Hepatocyte (in vitro differentiated cells): ENCODE measurements around the gene GOLGA6L9. TPM values are rescaled to one million over a fixed set of nuclear protein-coding genes. Genes with fewer than 3 reads are reported as not detected.
"Not testable (repeated sequence)": the region's sequence is repeated elsewhere in the genome, so short reads cannot be mapped to it uniquely, and the experiment has no call there.

Experiments used
- DNase-seq: peaks from one replicate; pipeline ENCODE4 v3.0.0-alpha.2; 2016; ENCODE audit warnings: low spot score
- H2AFZ ChIP-seq: fragments of 200-600 bp; sonication (generic); 2 replicates; pipeline ENCODE4 v1.6.0; 2016; ENCODE audit warnings: antibody characterized with exemption, mild to moderate bottlenecking
- H3K27ac ChIP-seq: fragments of 200-600 bp; sonication (generic); 2 replicates; pipeline ENCODE4 v1.5.1; 2016; ENCODE audit warnings: mild to moderate bottlenecking
- H3K27me3 ChIP-seq: fragments of 200-600 bp; sonication (generic); 2 replicates; pipeline ENCODE4 v1.6.1; 2016
- H3K36me3 ChIP-seq: fragments of 200-600 bp; sonication (generic); replicated peaks from 2 replicates; pipeline ENCODE4 v1.5.1; 2016; ENCODE audit warnings: low read depth; ENCODE audit not compliant: insufficient read depth
- H3K4me1 ChIP-seq: fragments of 200-600 bp; sonication (generic); 2 replicates; pipeline ENCODE4 v1.5.1; 2016; ENCODE audit warnings: mild to moderate bottlenecking, moderate library complexity; ENCODE audit not compliant: insufficient read depth
- H3K4me2 ChIP-seq: fragments of 200-600 bp; sonication (generic); 2 replicates; pipeline ENCODE4 v1.6.0; 2016
- H3K4me3 ChIP-seq: fragments of 200-600 bp; sonication (generic); 2 replicates; pipeline ENCODE4 v1.5.1; 2016; ENCODE audit warnings: mild to moderate bottlenecking
- H3K79me2 ChIP-seq: fragments of 200-600 bp; sonication (generic); 2 replicates; pipeline ENCODE4 v1.6.0; 2017; ENCODE audit warnings: mild to moderate bottlenecking
- H3K9me2 ChIP-seq: fragments of 200-600 bp; sonication (generic); replicated peaks from 2 replicates; pipeline ENCODE4 v1.6.0; 2017; ENCODE audit warnings: mild to moderate bottlenecking; ENCODE audit not compliant: insufficient read depth
- H3K9me3 ChIP-seq: fragments of 200-600 bp; sonication (generic); 2 replicates; pipeline ENCODE4 v1.5.1; 2016; ENCODE audit warnings: low read depth, mild to moderate bottlenecking
- H4K20me1 ChIP-seq: fragments of 200-600 bp; sonication (generic); 2 replicates; pipeline ENCODE4 v1.6.0; 2016; ENCODE audit warnings: mild to moderate bottlenecking; ENCODE audit not compliant: insufficient read depth, poor library complexity, severe bottlenecking
- EZH2 ChIP-seq: fragments of 200-600 bp; sonication (generic); IDR thresholded peaks from 2 replicates; pipeline ENCODE4 v1.6.1; 2016; ENCODE audit warnings: antibody characterized with exemption, mild to moderate bottlenecking, borderline replicate concordance
- EZH2phosphoT487 ChIP-seq: fragments of 200-600 bp; sonication (generic); IDR thresholded peaks from one replicate; pipeline ENCODE4 v1.6.1; 2018; ENCODE audit warnings: antibody characterized with exemption, mild to moderate bottlenecking, low read depth, moderate library complexity; ENCODE audit not compliant: unreplicated experiment, severe bottlenecking
- WGBS: methylation state at CpG from one replicate; pipeline ENCODE4 v1.1.6; 2016; ENCODE audit warnings: low lambda C conversion rate; ENCODE audit errors: missing lambda C conversion rate; 5-methylcytosine and 5-hydroxymethylcytosine counted together
- polyA plus RNA-seq: library from polyadenylated mRNA; unstranded; fragments of >200 nt; fragmentation: Nextera tagmentation; extraction: Ambion mirVana; gene quantifications from 2 replicates; pipeline ENCODE4 v1.2.1, GENCODE V29; 2016
- total RNA-seq: library from RNA; depleted of rRNA; stranded (reverse); fragments of >200 nt; gene quantifications from 2 replicates; pipeline ENCODE4 v1.2.3, GENCODE V29; 2014
- TF ChIP-seq, protein P1 (sequence below): fragments of 200-600 bp; sonication (generic); IDR thresholded peaks from 2 replicates; pipeline ENCODE4 v1.5.1; 2016; ENCODE audit warnings: antibody characterized with exemption, mild to moderate bottlenecking; ENCODE audit not compliant: poor library complexity

Gene GOLGA6L9
- total RNA-seq (2.2 and 3.3 TPM in 2 replicates), polyA plus RNA-seq (1.0 and 1.7 TPM in 2 replicates)

DNA sequence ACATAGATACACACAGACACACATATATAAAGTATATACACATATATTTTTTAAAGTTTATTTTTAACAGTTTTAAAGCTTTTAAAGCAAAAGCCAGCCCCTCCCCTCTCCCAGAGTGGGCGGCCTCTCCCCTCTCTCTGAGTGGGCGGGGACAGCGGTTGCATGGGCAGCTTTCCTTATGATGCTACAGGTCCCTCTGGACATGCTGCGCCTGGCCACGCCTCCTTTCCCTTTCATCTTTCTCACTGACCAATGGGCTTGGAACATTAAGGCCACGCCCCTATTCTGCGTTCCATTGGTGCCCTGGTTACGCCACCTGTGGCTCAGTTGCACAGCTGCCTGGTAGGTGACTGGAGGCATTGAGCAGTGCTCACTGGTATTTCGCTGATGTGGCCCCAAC lies at the start of gene GOLGA6L9:
TSS of gene GOLGA6L9 (plus strand) at position 124 of the 400 bp plus-strand sequence. CDS start at position 388, 264 bp downstream.
- H3K27me3 ChIP-seq, H3K27ac ChIP-seq, H3K4me1 ChIP-seq, H2AFZ ChIP-seq, H3K9me3 ChIP-seq, H3K79me2 ChIP-seq, H3K4me2 ChIP-seq, DNase-seq, H3K4me3 ChIP-seq, H4K20me1 ChIP-seq, H3K36me3 ChIP-seq, H3K9me2 ChIP-seq: not testable (repeated sequence)
- 97% methylated on average over 5 of the region's 9 CpGs for WGBS

DNA sequence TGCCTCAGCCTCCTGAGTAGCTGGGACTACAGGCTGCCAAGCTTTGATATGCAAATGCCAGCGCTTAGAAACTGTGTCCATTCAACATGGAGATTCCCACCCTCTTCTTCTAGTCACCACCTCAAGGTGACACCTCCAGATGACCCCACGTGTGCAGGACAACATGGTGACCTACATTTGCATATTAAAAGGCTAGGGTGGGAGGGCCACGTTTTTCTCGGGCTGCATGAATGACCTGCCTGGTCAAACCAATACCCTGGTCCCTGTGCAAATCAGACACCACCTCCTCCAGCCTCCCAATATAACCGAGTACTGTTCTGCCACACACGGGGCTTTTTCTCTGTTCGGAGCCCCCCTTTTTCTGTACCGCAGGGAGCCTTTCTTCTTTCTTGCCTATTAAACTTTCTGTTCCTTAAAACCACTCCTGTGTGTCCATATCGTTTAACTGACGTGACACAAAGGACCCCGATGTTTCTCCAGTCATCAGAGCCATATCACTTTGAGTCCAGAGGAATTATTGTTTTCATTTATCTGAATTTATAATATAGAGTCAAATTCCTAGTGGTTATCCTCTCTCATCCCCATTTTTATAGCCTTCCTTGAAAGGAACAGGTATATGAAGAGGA lies 48.2 kb upstream of the GOLGA6L9 start:
- not testable (repeated sequence) for H3K36me3 ChIP-seq, H3K9me3 ChIP-seq, H3K4me3 ChIP-seq, H4K20me1 ChIP-seq, H3K9me2 ChIP-seq, H3K79me2 ChIP-seq, DNase-seq, H3K27ac ChIP-seq, H2AFZ ChIP-seq, H3K27me3 ChIP-seq, H3K4me1 ChIP-seq, H3K4me2 ChIP-seq
- WGBS, result 87% methylated on average over 9 of the region's 11 CpGs

DNA sequence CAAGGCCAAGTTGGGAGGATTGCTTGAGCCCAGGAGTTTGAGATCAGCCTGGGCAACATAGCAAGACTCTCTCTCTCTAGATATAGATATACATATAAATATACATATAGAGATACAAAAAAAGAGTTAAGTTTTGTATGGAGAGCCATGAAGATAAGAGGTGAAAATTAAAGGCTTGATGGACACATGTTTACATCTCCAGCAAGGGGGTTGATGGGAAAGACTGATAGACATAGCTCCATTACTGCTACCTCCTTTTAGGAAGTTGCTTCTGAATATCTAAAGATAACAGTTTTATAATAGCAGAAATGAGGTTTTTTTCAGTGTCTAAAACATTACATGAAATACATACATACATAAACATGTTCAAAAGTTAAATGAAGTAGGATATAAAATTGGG lies 42.4 kb upstream of the GOLGA6L9 start:
- H2AFZ ChIP-seq, H3K4me1 ChIP-seq, H3K36me3 ChIP-seq, H3K27ac ChIP-seq, H3K9me3 ChIP-seq, H3K79me2 ChIP-seq, H3K9me2 ChIP-seq, H3K4me2 ChIP-seq, H3K4me3 ChIP-seq, H3K27me3 ChIP-seq, DNase-seq, H4K20me1 ChIP-seq: not testable (repeated sequence)

DNA sequence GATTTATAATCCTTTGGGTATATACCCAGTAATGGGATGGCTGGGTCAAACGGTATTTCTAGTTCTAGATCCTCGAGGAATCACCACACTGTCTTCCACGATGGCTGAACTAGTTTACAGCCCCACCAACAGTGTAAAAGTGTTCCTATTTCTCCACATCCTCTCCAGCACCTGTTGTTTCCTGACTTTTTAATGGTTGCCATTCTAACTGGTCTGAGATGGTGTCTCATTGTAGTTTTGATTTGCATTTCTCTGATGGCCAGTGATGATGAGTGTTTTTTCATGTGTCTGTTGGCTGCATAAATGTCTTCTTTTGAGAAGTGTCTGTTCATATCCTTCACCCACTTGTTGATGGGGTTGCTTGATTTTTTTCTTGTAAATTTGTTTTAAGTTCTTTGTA lies 39.5 kb upstream of the GOLGA6L9 start:
- not testable (repeated sequence) for H3K27me3 ChIP-seq, H3K4me1 ChIP-seq, H3K27ac ChIP-seq, H2AFZ ChIP-seq, H3K9me3 ChIP-seq, H3K9me2 ChIP-seq, H3K4me2 ChIP-seq, H3K4me3 ChIP-seq, H3K79me2 ChIP-seq, DNase-seq, H3K36me3 ChIP-seq, H4K20me1 ChIP-seq
- WGBS, result 90% methylated on average over 3 of the region's 3 CpGs

- DNase-seq, H3K9me3 ChIP-seq, H3K4me2 ChIP-seq, H3K9me2 ChIP-seq, H3K4me3 ChIP-seq, H3K4me1 ChIP-seq, H3K27me3 ChIP-seq, H4K20me1 ChIP-seq, H3K79me2 ChIP-seq, H2AFZ ChIP-seq, H3K27ac ChIP-seq, H3K36me3 ChIP-seq: not testable (repeated sequence)
- 100% methylated on average over 1 of the region's 1 CpG for WGBS
Measured at GRCh38 chr15:82392077-82392476, 37.5 kb upstream of the GOLGA6L9 start.

- no peak overlapping the region for H2AFZ ChIP-seq
- H3K27me3 ChIP-seq, result no peaks in the 10 kb centered on the region
- H3K9me3 ChIP-seq, result no peaks in the 10 kb centered on the region
- 96% methylated on average over 4 of the region's 4 CpGs for WGBS
- no peaks in the 10 kb centered on the region for H3K79me2 ChIP-seq
- no peak overlapping the region for H3K27ac ChIP-seq
- H4K20me1 ChIP-seq, result no peaks in the 10 kb centered on the region
- TF ChIP-seq EZH2phosphoT487, result no peak
- no peak for TF ChIP-seq EZH2
- TF ChIP-seq, protein P1, sequence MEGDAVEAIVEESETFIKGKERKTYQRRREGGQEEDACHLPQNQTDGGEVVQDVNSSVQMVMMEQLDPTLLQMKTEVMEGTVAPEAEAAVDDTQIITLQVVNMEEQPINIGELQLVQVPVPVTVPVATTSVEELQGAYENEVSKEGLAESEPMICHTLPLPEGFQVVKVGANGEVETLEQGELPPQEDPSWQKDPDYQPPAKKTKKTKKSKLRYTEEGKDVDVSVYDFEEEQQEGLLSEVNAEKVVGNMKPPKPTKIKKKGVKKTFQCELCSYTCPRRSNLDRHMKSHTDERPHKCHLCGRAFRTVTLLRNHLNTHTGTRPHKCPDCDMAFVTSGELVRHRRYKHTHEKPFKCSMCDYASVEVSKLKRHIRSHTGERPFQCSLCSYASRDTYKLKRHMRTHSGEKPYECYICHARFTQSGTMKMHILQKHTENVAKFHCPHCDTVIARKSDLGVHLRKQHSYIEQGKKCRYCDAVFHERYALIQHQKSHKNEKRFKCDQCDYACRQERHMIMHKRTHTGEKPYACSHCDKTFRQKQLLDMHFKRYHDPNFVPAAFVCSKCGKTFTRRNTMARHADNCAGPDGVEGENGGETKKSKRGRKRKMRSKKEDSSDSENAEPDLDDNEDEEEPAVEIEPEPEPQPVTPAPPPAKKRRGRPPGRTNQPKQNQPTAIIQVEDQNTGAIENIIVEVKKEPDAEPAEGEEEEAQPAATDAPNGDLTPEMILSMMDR, result no peak
- H3K4me1 ChIP-seq, result no peaks in the 10 kb centered on the region
- H3K4me2 ChIP-seq, result no peak overlapping the region
- no peaks in the 10 kb centered on the region for H3K36me3 ChIP-seq
- no peak for DNase-seq
- no peak overlapping the region for H3K4me3 ChIP-seq
- H3K9me2 ChIP-seq, result no peaks in the 10 kb centered on the region
Measured at GRCh38 chr15:82393671-82394070, 35.9 kb upstream of the GOLGA6L9 start.

DNA sequence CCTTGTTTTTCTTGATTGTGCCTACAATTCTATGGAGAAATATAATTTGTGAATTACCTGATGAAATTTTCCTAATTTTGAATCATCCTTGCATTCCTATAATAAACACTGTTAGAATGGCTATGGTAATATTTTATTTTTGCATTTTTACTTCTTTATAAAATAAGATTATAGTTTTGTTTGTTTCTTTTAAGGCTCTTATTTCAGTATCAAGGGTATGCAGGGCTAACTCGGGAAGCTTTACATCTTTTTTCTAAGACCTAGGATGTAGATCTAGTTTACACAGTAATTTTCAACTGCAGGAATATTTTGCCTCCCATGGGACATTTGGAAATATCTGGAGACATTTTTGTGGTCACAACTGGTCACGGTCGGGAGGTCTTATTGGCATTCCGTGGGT lies 33.8 kb upstream of the GOLGA6L9 start:
- not testable (repeated sequence) for H3K79me2 ChIP-seq, H2AFZ ChIP-seq, H3K9me3 ChIP-seq, H3K4me3 ChIP-seq, DNase-seq, H3K27ac ChIP-seq, H3K4me2 ChIP-seq, H3K9me2 ChIP-seq, H4K20me1 ChIP-seq, H3K27me3 ChIP-seq, H3K4me1 ChIP-seq, H3K36me3 ChIP-seq
- WGBS, result 56% methylated on average over 1 of the region's 4 CpGs
